ENCODE measurements around the gene CASP3.

The CASP3 gene

DNA sequence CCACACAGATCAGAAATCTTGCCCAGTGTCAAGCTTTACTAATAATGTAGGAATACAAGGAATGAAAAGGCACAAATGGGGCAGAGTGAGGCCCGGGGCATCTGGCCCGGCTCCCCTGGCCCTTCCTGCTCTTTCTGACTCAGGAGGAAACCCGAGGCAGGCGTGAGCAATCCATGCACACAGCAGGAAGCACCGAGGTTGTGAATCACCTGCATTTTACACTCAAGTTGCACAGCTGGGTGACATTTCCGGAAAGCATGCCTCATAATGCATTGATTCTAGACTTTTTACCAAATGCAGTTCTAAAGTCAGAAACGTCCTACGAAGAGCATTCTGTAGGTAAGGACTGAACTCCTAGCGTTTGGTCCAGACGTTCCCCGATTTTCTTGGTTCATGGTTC is 39.2 kb upstream of the CASP3 start:
- no peaks in the 10 kb centered on the region for H3K79me2 ChIP-seq (ENCODE audit: control insufficient read depth, low read length)
- H3K27me3 ChIP-seq (ENCODE audit: control insufficient read depth, low read length) = no peaks in the 10 kb centered on the region
- no peaks in the 10 kb centered on the region for H3K9me3 ChIP-seq (ENCODE audit: control insufficient read depth, insufficient read depth, low read length)
- peaks cover 14% of the 10 kb centered on the region for H3K36me3 ChIP-seq (ENCODE audit: control insufficient read depth, low read length)
- peaks cover 13% of the 10 kb centered on the region; the same call in 1 of the 2 replicates for H3F3A ChIP-seq (ENCODE audit: control insufficient read depth, insufficient read depth)
- no peaks in the 10 kb centered on the region for H4K20me1 ChIP-seq (ENCODE audit: control insufficient read depth, insufficient read depth, low read depth, low read length)
- H3K4me3 ChIP-seq (ENCODE audit: low read length) = no peak overlapping the region
- H3K4me1 ChIP-seq (ENCODE audit: control insufficient read depth, low read length) = no peaks in the 10 kb centered on the region
- H3K9me2 ChIP-seq (replicated peaks; ENCODE audit: control insufficient read depth, low read length) = no peaks in the 10 kb centered on the region
- TF ChIP-seq CTCF (IDR thresholded peaks at IDR 0.05; ENCODE audit: low read depth, low read length, poor library complexity, severe bottlenecking) (no peak), EZH2phosphoT487 (IDR thresholded peaks at IDR 0.05; ENCODE audit: borderline replicate concordance, low read length) (no peak)
- H3K27ac ChIP-seq (ENCODE audit: low read depth, low read length) = no peak overlapping the region
- H3K4me2 ChIP-seq (ENCODE audit: low read length) = no peak overlapping the region

GRCh38 chr4:184688005-184688404 is 38.8 kb upstream of the CASP3 start:
- no peak overlapping the region for H3K27ac ChIP-seq (ENCODE audit: low read depth, low read length)

GRCh38 chr4:184684491-184685189 is 35.4 kb upstream of the CASP3 start:
- H3K4me2 ChIP-seq (ENCODE audit: low read length) = no peak overlapping the region

More at GRCh38 chr4:184688005-184688404, 38.8 kb upstream of the CASP3 start:
- Histone ChIP-seq H3K4me1 (ENCODE audit: control insufficient read depth, low read length) (no peaks in the 10 kb centered on the region), H3K27me3 (ENCODE audit: control insufficient read depth, low read length) (no peaks in the 10 kb centered on the region), H4K20me1 (ENCODE audit: control insufficient read depth, insufficient read depth, low read depth, low read length) (no peaks in the 10 kb centered on the region), H3F3A (ENCODE audit: control insufficient read depth, insufficient read depth) (peaks cover 10% of the 10 kb centered on the region; the same call in 1 of the 2 replicates), H3K9me2 (replicated peaks; ENCODE audit: control insufficient read depth, low read length) (no peaks in the 10 kb centered on the region), H3K9me3 (ENCODE audit: control insufficient read depth, insufficient read depth, low read length) (no peaks in the 10 kb centered on the region), H3K79me2 (ENCODE audit: control insufficient read depth, low read length) (no peaks in the 10 kb centered on the region), H3K4me2 (ENCODE audit: low read length) (no peak overlapping the region), H3K4me3 (ENCODE audit: low read length) (no peak overlapping the region), H3K36me3 (ENCODE audit: control insufficient read depth, low read length) (peaks cover 9% of the 10 kb centered on the region)
- TF ChIP-seq CTCF (IDR thresholded peaks at IDR 0.05; ENCODE audit: low read depth, low read length, poor library complexity, severe bottlenecking) = no peak
- no peak for TF ChIP-seq EZH2phosphoT487 (IDR thresholded peaks at IDR 0.05; ENCODE audit: borderline replicate concordance, low read length)

More at GRCh38 chr4:184684491-184685189, 35.4 kb upstream of the CASP3 start:
- Histone ChIP-seq H3K36me3 (ENCODE audit: control insufficient read depth, low read length) (no peaks in the 10 kb centered on the region), H3K9me3 (ENCODE audit: control insufficient read depth, insufficient read depth, low read length) (no peaks in the 10 kb centered on the region), H4K20me1 (ENCODE audit: control insufficient read depth, insufficient read depth, low read depth, low read length) (no peaks in the 10 kb centered on the region), H3K4me3 (ENCODE audit: low read length) (no peak overlapping the region), H3K27me3 (ENCODE audit: control insufficient read depth, low read length) (no peaks in the 10 kb centered on the region), H3F3A (ENCODE audit: control insufficient read depth, insufficient read depth) (no peaks in the 10 kb centered on the region), H3K9me2 (replicated peaks; ENCODE audit: control insufficient read depth, low read length) (no peaks in the 10 kb centered on the region), H3K79me2 (ENCODE audit: control insufficient read depth, low read length) (no peaks in the 10 kb centered on the region), H3K27ac (ENCODE audit: low read depth, low read length) (no peak overlapping the region), H3K4me1 (ENCODE audit: control insufficient read depth, low read length) (no peaks in the 10 kb centered on the region)
- TF ChIP-seq EZH2phosphoT487 (IDR thresholded peaks at IDR 0.05; ENCODE audit: borderline replicate concordance, low read length) (no peak), CTCF (IDR thresholded peaks at IDR 0.05; ENCODE audit: low read depth, low read length, poor library complexity, severe bottlenecking) (no peak)
